Measurements from ENCODE around the gene OSBPL5.

- no peak for TF ChIP-seq CTCF (IDR thresholded peaks at IDR 0.05)
- no peak for TF ChIP-seq POLR2A (IDR thresholded peaks at IDR 0.05)
These were observed 55.7 kb downstream of the OSBPL5 start for GRCh38 chr11:3109434-3109833.
